Measurements from ENCODE around the gene IKZF2. TPM values are rescaled to one million over a fixed set of nuclear protein-coding genes. Genes with fewer than 3 reads are reported as not detected.

Gene IKZF2
- total and polyA plus RNA-seq, 2 of the 4 experiments (the other 2 are of a cell fraction), result 2.1 to 25.5 TPM

DNA sequence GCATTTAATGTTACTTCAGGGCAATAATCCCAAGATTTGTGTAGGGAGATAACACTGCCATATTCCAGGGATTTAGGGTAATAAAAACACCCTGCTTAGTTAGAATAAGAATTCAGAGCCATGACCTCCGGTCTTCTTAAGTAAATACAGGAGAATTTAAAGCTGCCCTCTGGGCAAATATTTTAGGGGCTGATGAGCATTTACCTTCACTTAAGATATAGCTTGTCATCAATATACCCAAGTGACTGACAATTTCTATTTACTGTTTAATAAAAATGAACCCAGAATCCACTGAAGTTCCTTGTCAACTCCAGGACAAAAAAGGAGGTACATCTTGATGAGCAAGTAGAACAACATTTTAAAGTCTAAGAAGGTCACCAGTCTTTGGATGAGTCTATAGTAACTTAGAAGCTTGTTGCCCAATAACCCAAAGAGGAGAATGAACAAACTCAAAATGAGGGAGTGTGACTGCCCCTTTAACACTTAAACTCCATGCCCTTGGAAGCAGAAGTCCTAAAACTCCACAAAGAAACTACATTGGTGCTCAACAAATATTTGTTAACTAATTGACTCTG lies 24.3 kb upstream of the IKZF2 start:
- Histone ChIP-seq H3K23ac (ENCODE audit: low read depth, low read length) (no peak overlapping the region), H3K27me3 (ENCODE audit: control insufficient read depth, insufficient read depth, low read length) (no peaks in the 10 kb centered on the region), H3K79me1 (ENCODE audit: low read depth in 1 of 2, low read length in 2 of 2) (no peaks in the 10 kb centered on the region), H4K5ac (ENCODE audit: low read depth, low read length) (no peak overlapping the region), H4K91ac (ENCODE audit: insufficient read depth, low read depth, low read length) (no peak overlapping the region), H3K18ac (ENCODE audit: low read depth, low read length) (no peak overlapping the region), H3K4me3 (ENCODE audit: insufficient read depth, low read depth, low read length) (no peak overlapping the region), H3K9ac (ENCODE audit: low read depth, low read length) (no peak overlapping the region), H2AFZ (replicated peaks; ENCODE audit: low read length, poor library complexity) (no peak overlapping the region), H2BK120ac (ENCODE audit: low read depth, low read length) (no peak overlapping the region), H3K56ac (ENCODE audit: extremely low read depth, insufficient read depth, low read length) (no peak overlapping the region), H3K27ac (ENCODE audit: insufficient read depth, low read length) (no peak overlapping the region), H2BK20ac (ENCODE audit: low read depth, low read length) (no peak overlapping the region), H2AK9ac (replicated peaks; ENCODE audit: low read depth, low read length, poor library complexity) (no peak overlapping the region), H3K9me1 (ENCODE audit: insufficient read depth, low read length) (no peaks in the 10 kb centered on the region), H4K8ac (ENCODE audit: low read depth in 2 of 2, low read length in 2 of 2) (no peak overlapping the region), H3K9me3 (ENCODE audit: control insufficient read depth, insufficient read depth, low read length) (no peaks in the 10 kb centered on the region), H3K36me3 (ENCODE audit: control insufficient read depth, insufficient read depth, low read length) (no peaks in the 10 kb centered on the region), H4K20me1 (ENCODE audit: insufficient read depth, low read length) (no peaks in the 10 kb centered on the region), H3K14ac (replicated peaks; ENCODE audit: low read depth, low read length) (no peak overlapping the region), H3K4me1 (ENCODE audit: control insufficient read depth, insufficient read depth, low read length) (0 out of 2 replicates have a peak, but pooled peaks cover 2% of the 10 kb centered on the region), H3K4me2 (ENCODE audit: low read depth, low read length) (no peak overlapping the region), H2AK5ac (ENCODE audit: low read depth, low read length) (no peak overlapping the region), H2BK5ac (ENCODE audit: low read depth, low read length, poor library complexity, severe bottlenecking) (no peak overlapping the region), H3K4ac (ENCODE audit: low read depth, low read length) (no peak overlapping the region), H2BK15ac (ENCODE audit: low read depth, low read length) (no peak overlapping the region)
- in situ Hi-C loops (cut with MboI; ENCODE audit: low sequenced_read_pairs), result no loop called here
- TF ChIP-seq FOS (IDR thresholded peaks at IDR 0.05; ENCODE audit: low read depth, low read length) (no peak), CHD1 (IDR thresholded peaks at IDR 0.05; ENCODE audit: low read depth, low read length) (no peak), MAZ (IDR thresholded peaks at IDR 0.05; ENCODE audit: borderline replicate concordance, low read depth, low read length) (no peak), MXI1 (IDR thresholded peaks at IDR 0.05; ENCODE audit: borderline replicate concordance, low read depth, low read length) (no peak), BHLHE40 (IDR thresholded peaks at IDR 0.05; ENCODE audit: low read depth, low read length) (no peak), MAFK (IDR thresholded peaks at IDR 0.05; ENCODE audit: low read depth, low read length) (no peak), RFX5 (IDR thresholded peaks at IDR 0.05; ENCODE audit: low read depth, low read length) (no peak), RCOR1 (IDR thresholded peaks at IDR 0.05; ENCODE audit: insufficient replicate concordance, low read length) (no peak), POLR2A (IDR thresholded peaks at IDR 0.05; ENCODE audit: low read depth, low read length) (no peak)
- TF ChIP-seq, protein P1, sequence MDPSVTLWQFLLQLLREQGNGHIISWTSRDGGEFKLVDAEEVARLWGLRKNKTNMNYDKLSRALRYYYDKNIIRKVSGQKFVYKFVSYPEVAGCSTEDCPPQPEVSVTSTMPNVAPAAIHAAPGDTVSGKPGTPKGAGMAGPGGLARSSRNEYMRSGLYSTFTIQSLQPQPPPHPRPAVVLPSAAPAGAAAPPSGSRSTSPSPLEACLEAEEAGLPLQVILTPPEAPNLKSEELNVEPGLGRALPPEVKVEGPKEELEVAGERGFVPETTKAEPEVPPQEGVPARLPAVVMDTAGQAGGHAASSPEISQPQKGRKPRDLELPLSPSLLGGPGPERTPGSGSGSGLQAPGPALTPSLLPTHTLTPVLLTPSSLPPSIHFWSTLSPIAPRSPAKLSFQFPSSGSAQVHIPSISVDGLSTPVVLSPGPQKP (IDR thresholded peaks at IDR 0.05; ENCODE audit: borderline replicate concordance, low read depth, low read length), result no peak
- DNase-seq (no peak), ATAC-seq (ENCODE audit: low read depth) (no peak)
- dilution Hi-C loops (cut with HindIII; ENCODE audit: low sequenced_read_pairs, unreplicated experiment), result no loop called here
- CTCF ChIA-PET, result interaction anchor here (1.2 kb wide), 1 partner anchor 17 kb away, joined by 3 read pairs; no protein-coding TSS in a partner anchor
- BruUV-seq (replicated peaks), result no TSS peak
- intact Hi-C loops (cut with micrococcal nuclease), result no loop called here
- POLR2A ChIA-PET (ENCODE audit: unreplicated experiment), result no interaction called here
- no CpG with 5 or more reads among the region's 1 CpG for WGBS, 2 experiments (ENCODE audit: extremely low coverage in 2 of 2, insufficient read length in 1 of 2)

Measured in IMR-90 (cell line).